GM10248 (cell line): ENCODE data around the gene GALNT14.

Experiments used
- CTCF ChIA-PET: fragments of 300-600 bp; sonication (Branson Sonifier 250); formaldehyde crosslinking; extraction: SDS; loops from one replicate; lab custom pipeline; 2021; ENCODE audit warnings: antibody characterized with exemption; lab: Yijun Ruan, JAX
- POLR2A ChIA-PET: fragments of 350-650 bp; sonication (Branson Sonifier 250); formaldehyde crosslinking; extraction: SDS; loops from one replicate; lab custom pipeline; 2020; ENCODE audit warnings: antibody characterized with exemption; lab: Yijun Ruan, JAX
- DNase-seq: peaks from one replicate; pipeline ENCODE4 v3.0.0; 2012; ENCODE audit errors: extremely low spot score
- CTCF ChIP-seq: IDR thresholded peaks from 2 replicates; pipeline ENCODE4 v1.5.1; 2012; ENCODE audit warnings: mild to moderate bottlenecking, low read depth; ENCODE audit errors: extremely low read depth, missing control alignments, control extremely low read depth

The GALNT14 gene

GRCh38 chr2:31033032-31033431, 105.2 kb downstream of the GALNT14 start:
- ChIA-PET CTCF (no interaction called here), POLR2A (no interaction called here)
- no peak for TF ChIP-seq CTCF
- no peak for DNase-seq

GRCh38 chr2:31032475-31032874, 105.8 kb downstream of the GALNT14 start:
- DNase-seq, result no peak
- POLR2A ChIA-PET, result no interaction called here
- CTCF ChIA-PET, result no interaction called here
- no peak for TF ChIP-seq CTCF

- POLR2A ChIA-PET, result no interaction called here
- CTCF ChIA-PET, result interaction anchor here (1.3 kb wide), 1 partner anchor 139 kb away, joined by 3 read pairs; no protein-coding TSS in a partner anchor
- DNase-seq, result no peak
- TF ChIP-seq CTCF, result no peak
Observed at GRCh38 chr2:31031132-31031706, 107.0 kb downstream of the GALNT14 start.

GRCh38 chr2:31028417-31028816, 109.8 kb downstream of the GALNT14 start:
- ChIA-PET POLR2A (no interaction called here), CTCF (interaction anchor here (0.9 kb wide), 1 partner anchor 10 kb away, joined by 3 read pairs; no protein-coding TSS in a partner anchor)
- TF ChIP-seq CTCF, result no peak
- no peak for DNase-seq

- no peak for DNase-seq
- no peak for TF ChIP-seq CTCF
- POLR2A ChIA-PET, result no interaction called here
- CTCF ChIA-PET, result no interaction called here
Observed at GRCh38 chr2:31027549-31027948, 110.7 kb downstream of the GALNT14 start.

- POLR2A ChIA-PET, result no interaction called here
- TF ChIP-seq CTCF, result no peak
- CTCF ChIA-PET, result no interaction called here
- no peak for DNase-seq
Observed at GRCh38 chr2:31023541-31023940, 114.7 kb downstream of the GALNT14 start.
